D341Med (cell line): ENCODE results near the gene COQ4.
"Not testable (repeated sequence)": the region's sequence is repeated elsewhere in the genome, so short reads cannot be mapped to it uniquely, and the experiment has no call there.

ENCODE experiments used
- DNase-seq: peaks from one replicate; pipeline ENCODE4 v3.0.0; 2012; ENCODE audit warnings: low spot score

COQ4 gene

GRCh38 chr9:128322404-128323211 lies at the start of gene COQ4, which contains the start of gene TRUB2:
Gene COQ4 (plus strand): TSS chr9:128322839. CDS start chr9:128322859, 20 bp downstream.
Gene TRUB2 (minus strand): TSS chr9:128322447. CDS start chr9:128322408, 39 bp downstream.
- DNase-seq: peak; percentile 94

- no peak for DNase-seq
Measured at GRCh38 chr9:128274245-128274644, 48.4 kb upstream of the COQ4 start.

- peak; percentile 84 for DNase-seq
Measured at GRCh38 chr9:128275198-128276007, 47.2 kb upstream of the COQ4 start, which contains the start of gene GOLGA2. Gene GOLGA2 (minus strand): TSS chr9:128276007. CDS start chr9:128275976, 31 bp downstream.

- peak; percentile 98 for DNase-seq
Measured at GRCh38 chr9:128276008-128276573, 46.5 kb upstream of the COQ4 start, which contains the start of gene SWI5. Gene SWI5 (plus strand): TSS chr9:128276276.

- DNase-seq: peak; percentile 65
Measured at GRCh38 chr9:128276574-128277270, 45.9 kb upstream of the COQ4 start.

GRCh38 chr9:128279088-128280073 lies 43.3 kb upstream of the COQ4 start:
- not testable (repeated sequence) for DNase-seq

- DNase-seq: no peak
Measured at GRCh38 chr9:128280084-128280622, 42.5 kb upstream of the COQ4 start.

GRCh38 chr9:128282500-128282899 lies 40.1 kb upstream of the COQ4 start:
- DNase-seq: no peak

GRCh38 chr9:128285033-128285784 lies 37.4 kb upstream of the COQ4 start:
- no peak for DNase-seq

- DNase-seq: no peak
Measured at GRCh38 chr9:128286440-128286839, 36.2 kb upstream of the COQ4 start.

- DNase-seq: no peak
Measured at GRCh38 chr9:128288273-128289004, 34.2 kb upstream of the COQ4 start.

GRCh38 chr9:128292009-128292408 lies 30.6 kb upstream of the COQ4 start:
- no peak for DNase-seq

- DNase-seq: no peak
Measured at GRCh38 chr9:128293091-128293490, 29.5 kb upstream of the COQ4 start.

GRCh38 chr9:128294142-128294541 lies 28.5 kb upstream of the COQ4 start:
- DNase-seq: no peak

GRCh38 chr9:128296340-128297220 lies 26.1 kb upstream of the COQ4 start:
- no peak for DNase-seq

- no peak for DNase-seq
Measured at GRCh38 chr9:128297221-128297773, 25.3 kb upstream of the COQ4 start.
